Fibroblast of lung (primary cell): ENCODE measurements around the gene CAMSAP3.

Experiments
- EZH2 ChIP-seq: IDR thresholded peaks from 2 replicates; pipeline ENCODE4 v1.5.1; 2012; ENCODE audit warnings: low read length, control low read depth, mild to moderate bottlenecking; ENCODE audit errors: missing control alignments
- TF ChIP-seq, protein P1 (sequence below), 2 donors: IDR thresholded peaks in 1 of 2; conservative IDR thresholded peaks in 1 of 2; 1 replicate in 1 of 2; 2 replicates in 1 of 2; pipeline ENCODE4 v1.5.1; 2011 to 2012; ENCODE audit warnings: low read length in 2 of 2, control low read depth in 1 of 2, inconsistent platforms in 1 of 2, low read depth in 1 of 2, mild to moderate bottlenecking in 1 of 2

DNA sequence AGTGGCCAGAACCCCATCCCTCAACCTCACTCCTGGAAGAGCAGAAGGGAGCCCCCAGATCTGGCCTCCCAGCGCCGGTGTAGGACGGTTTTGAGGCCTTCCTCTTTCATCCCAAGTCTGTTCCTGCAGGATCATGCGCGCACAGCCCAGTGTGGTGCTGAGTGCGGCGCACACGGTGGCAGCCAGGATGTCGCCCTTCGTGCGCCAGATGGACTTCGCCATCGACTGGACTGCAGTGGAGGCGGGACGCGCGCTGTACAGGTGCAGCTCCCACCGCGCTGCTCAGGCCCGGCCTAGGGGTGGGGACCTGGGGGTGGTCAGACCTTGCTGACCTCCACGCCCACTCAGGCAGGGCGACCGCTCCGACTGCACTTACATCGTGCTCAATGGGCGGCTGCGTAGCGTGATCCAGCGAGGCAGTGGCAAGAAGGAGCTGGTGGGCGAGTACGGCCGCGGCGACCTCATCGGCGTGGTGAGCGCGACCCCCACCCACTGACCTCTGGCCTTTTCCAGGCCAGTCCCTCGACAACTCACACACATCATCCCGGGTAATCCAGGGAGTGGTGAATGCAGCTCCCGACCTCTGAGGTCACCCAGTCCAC, 45.4 kb upstream of the CAMSAP3 start:
- TF ChIP-seq EZH2: no peak
- TF ChIP-seq, protein P1, sequence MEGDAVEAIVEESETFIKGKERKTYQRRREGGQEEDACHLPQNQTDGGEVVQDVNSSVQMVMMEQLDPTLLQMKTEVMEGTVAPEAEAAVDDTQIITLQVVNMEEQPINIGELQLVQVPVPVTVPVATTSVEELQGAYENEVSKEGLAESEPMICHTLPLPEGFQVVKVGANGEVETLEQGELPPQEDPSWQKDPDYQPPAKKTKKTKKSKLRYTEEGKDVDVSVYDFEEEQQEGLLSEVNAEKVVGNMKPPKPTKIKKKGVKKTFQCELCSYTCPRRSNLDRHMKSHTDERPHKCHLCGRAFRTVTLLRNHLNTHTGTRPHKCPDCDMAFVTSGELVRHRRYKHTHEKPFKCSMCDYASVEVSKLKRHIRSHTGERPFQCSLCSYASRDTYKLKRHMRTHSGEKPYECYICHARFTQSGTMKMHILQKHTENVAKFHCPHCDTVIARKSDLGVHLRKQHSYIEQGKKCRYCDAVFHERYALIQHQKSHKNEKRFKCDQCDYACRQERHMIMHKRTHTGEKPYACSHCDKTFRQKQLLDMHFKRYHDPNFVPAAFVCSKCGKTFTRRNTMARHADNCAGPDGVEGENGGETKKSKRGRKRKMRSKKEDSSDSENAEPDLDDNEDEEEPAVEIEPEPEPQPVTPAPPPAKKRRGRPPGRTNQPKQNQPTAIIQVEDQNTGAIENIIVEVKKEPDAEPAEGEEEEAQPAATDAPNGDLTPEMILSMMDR (conservative IDR thresholded peaks at IDR 0.05 in 1 of 2, IDR thresholded peaks at IDR 0.05 in 1 of 2; ENCODE audit: low read depth in 1 of 2, low read length in 2 of 2): no peak
